Measurements from ENCODE around the gene DEDD. TPM values are rescaled to one million over a fixed set of nuclear protein-coding genes. Genes with fewer than 3 reads are reported as not detected.

DEDD gene
- total RNA-seq, 1 experiment from 2014 or later: 29.8 TPM

DNA sequence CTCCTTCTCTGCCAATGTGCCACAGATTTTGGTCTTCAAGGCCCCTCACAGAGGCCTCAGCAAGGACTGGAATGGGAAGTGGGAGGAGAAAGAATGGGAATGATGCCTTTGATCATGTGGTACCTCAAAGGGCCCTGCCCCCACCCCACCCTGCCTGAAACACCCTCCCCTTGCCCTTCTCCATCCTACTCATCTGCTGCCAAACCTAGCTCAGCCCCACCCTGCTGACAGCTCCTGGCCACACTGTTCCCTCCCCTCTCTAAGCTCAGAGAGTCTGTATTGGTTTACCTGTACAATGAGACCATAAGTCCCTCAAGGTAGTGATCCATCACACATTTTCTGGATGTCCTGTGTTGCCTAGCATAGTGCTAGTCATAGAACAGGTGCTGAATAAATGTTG, 56.1 kb downstream of the DEDD start:
- Histone ChIP-seq H3K27ac (no peak overlapping the region), H3K36me3 (ENCODE audit: low read depth) (no peaks in the 10 kb centered on the region), H3K4me3 (no peak overlapping the region), H3K4me2 (no peak overlapping the region), H3K4me1 (replicated peaks; ENCODE audit: insufficient read depth) (peaks cover 10% of the 10 kb centered on the region), H3F3A (ENCODE audit: insufficient read depth, low read depth) (no peaks in the 10 kb centered on the region; the same call in 1 of the 2 replicates), H3K79me2 (ENCODE audit: low read depth) (peaks cover 19% of the 10 kb centered on the region), H4K20me1 (ENCODE audit: insufficient read depth) (no peaks in the 10 kb centered on the region), H3K27me3 (ENCODE audit: insufficient read depth, low read depth) (no peaks in the 10 kb centered on the region), H3K9me2 (ENCODE audit: insufficient read depth) (no peaks in the 10 kb centered on the region), H2AFZ (no peak overlapping the region), H3K9me3 (ENCODE audit: insufficient read depth, low read depth) (no peaks in the 10 kb centered on the region)
- intact Hi-C loops (cut with micrococcal nuclease; ENCODE audit: unreplicated experiment): no loop called here
- no TSS peak for BruUV-seq (replicated peaks)
- CTCF ChIA-PET: interaction anchor here (0.6 kb wide), 1 partner anchor 22 kb away, joined by 3 read pairs; the partner anchor contains the start of gene KLHDC9
- TF ChIP-seq EZH2 (IDR thresholded peaks at IDR 0.05; ENCODE audit: low read depth): no peak
- TF ChIP-seq, protein P1, sequence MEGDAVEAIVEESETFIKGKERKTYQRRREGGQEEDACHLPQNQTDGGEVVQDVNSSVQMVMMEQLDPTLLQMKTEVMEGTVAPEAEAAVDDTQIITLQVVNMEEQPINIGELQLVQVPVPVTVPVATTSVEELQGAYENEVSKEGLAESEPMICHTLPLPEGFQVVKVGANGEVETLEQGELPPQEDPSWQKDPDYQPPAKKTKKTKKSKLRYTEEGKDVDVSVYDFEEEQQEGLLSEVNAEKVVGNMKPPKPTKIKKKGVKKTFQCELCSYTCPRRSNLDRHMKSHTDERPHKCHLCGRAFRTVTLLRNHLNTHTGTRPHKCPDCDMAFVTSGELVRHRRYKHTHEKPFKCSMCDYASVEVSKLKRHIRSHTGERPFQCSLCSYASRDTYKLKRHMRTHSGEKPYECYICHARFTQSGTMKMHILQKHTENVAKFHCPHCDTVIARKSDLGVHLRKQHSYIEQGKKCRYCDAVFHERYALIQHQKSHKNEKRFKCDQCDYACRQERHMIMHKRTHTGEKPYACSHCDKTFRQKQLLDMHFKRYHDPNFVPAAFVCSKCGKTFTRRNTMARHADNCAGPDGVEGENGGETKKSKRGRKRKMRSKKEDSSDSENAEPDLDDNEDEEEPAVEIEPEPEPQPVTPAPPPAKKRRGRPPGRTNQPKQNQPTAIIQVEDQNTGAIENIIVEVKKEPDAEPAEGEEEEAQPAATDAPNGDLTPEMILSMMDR (conservative IDR thresholded peaks at IDR 0.05): no peak
- POLR2A ChIA-PET (ENCODE audit: unreplicated experiment): no interaction called here
- DNase-seq: no peak

DNA sequence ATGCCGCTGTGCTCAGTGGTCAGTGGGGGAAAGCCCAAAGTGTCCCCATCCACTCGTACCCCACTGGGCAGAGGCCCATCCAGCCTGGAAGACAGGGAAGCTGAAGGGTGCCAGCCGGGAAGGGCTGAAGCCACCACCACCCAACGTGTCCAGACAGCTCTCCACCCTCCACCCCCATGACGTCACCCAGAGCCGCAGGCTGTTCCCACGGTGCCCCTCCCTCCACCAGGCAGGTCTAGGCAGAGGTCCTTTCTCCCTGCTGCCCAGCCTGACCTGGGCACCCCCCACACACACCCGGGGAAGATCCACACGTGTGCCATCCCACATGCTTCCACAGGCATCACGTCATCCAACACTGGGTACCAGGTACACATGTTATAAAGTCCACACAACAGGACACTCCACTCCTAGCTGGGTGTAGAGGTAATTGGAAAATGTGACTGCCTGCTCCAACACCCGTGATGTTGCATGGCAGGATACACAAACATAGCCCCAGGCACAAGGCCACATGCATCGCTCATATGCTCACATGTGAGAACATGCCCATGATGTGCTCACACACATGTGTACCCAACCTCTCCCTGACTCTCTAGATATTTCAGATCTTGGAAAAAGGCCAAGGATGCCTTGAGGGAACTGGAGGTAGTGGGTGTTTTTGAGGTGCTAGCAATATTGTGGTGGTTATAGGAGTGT, 57.6 kb downstream of the DEDD start:
- Histone ChIP-seq H3K4me1 (replicated peaks; ENCODE audit: insufficient read depth) (no peaks in the 10 kb centered on the region), H3K9me2 (ENCODE audit: insufficient read depth) (no peaks in the 10 kb centered on the region), H3K4me2 (no peak overlapping the region), H3K9me3 (ENCODE audit: insufficient read depth, low read depth) (no peaks in the 10 kb centered on the region), H3K4me3 (no peak overlapping the region), H3K36me3 (ENCODE audit: low read depth) (no peaks in the 10 kb centered on the region), H3F3A (ENCODE audit: insufficient read depth, low read depth) (no peaks in the 10 kb centered on the region; the same call in none of the 2 replicates), H3K27ac (no peak overlapping the region), H2AFZ (no peak overlapping the region), H3K27me3 (ENCODE audit: insufficient read depth, low read depth) (no peaks in the 10 kb centered on the region), H4K20me1 (ENCODE audit: insufficient read depth) (no peaks in the 10 kb centered on the region), H3K79me2 (ENCODE audit: low read depth) (0 out of 2 replicates have a peak, but pooled peaks cover 3% of the 10 kb centered on the region)
- CTCF ChIA-PET: no interaction called here
- TF ChIP-seq, protein P1 (conservative IDR thresholded peaks at IDR 0.05): no peak
- TF ChIP-seq EZH2 (IDR thresholded peaks at IDR 0.05; ENCODE audit: low read depth): no peak
- BruUV-seq (replicated peaks): no TSS peak
- intact Hi-C loops (cut with micrococcal nuclease; ENCODE audit: unreplicated experiment): no loop called here
- peak in 1 of 2 experiments; percentile 75 for DNase-seq
- POLR2A ChIA-PET (ENCODE audit: unreplicated experiment): no interaction called here

DNA sequence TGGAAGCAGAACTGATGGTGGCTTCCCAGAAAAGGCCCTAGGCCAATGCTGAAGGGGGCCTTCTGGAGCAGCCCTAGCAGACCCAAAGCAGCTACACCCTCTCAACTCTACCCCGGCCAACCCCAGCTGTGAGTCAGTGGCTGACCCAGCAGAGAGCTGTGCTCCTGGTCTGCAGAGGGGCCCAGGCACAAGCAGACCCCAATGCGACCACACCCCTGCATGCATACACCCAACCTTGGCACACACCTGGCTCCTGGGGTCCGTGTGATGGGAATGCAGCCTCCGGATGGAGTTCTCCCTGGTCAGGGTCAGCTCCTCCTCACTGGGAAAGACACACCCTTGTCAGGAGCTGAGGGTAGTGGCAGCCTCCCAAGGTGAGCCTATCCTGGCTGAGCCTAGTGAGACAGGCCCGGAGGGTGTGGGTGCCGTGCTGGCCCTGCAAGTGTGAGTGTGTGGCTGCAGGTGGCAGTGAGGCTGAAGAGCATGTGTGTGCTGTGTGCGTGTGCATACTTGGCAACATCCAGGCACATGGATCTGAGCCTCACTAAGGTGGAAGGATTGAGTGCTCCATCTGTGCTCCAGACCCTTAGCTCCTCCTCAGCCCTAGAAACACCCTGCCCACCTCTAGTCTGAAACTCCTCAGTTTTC, 58.9 kb downstream of the DEDD start:
- Histone ChIP-seq H3K27ac (no peak overlapping the region), H3K4me1 (replicated peaks; ENCODE audit: insufficient read depth) (no peaks in the 10 kb centered on the region), H3K36me3 (ENCODE audit: low read depth) (no peaks in the 10 kb centered on the region), H3K9me3 (ENCODE audit: insufficient read depth, low read depth) (no peaks in the 10 kb centered on the region), H3F3A (ENCODE audit: insufficient read depth, low read depth) (no peaks in the 10 kb centered on the region; the same call in none of the 2 replicates), H3K4me3 (no peak overlapping the region), H2AFZ (no peak overlapping the region), H4K20me1 (ENCODE audit: insufficient read depth) (no peaks in the 10 kb centered on the region), H3K9me2 (ENCODE audit: insufficient read depth) (no peaks in the 10 kb centered on the region), H3K79me2 (ENCODE audit: low read depth) (no peaks in the 10 kb centered on the region), H3K27me3 (ENCODE audit: insufficient read depth, low read depth) (no peaks in the 10 kb centered on the region), H3K4me2 (no peak overlapping the region)
- DNase-seq: no peak
- BruUV-seq (replicated peaks): no TSS peak
- TF ChIP-seq, protein P1 (conservative IDR thresholded peaks at IDR 0.05): no peak
- no peak for TF ChIP-seq EZH2 (IDR thresholded peaks at IDR 0.05; ENCODE audit: low read depth)
- POLR2A ChIA-PET (ENCODE audit: unreplicated experiment): interaction anchor here (0.6 kb wide), 1 partner anchor 652 kb away, joined by 6 read pairs; no protein-coding TSS in a partner anchor
- CTCF ChIA-PET: no interaction called here
- intact Hi-C loops (cut with micrococcal nuclease; ENCODE audit: unreplicated experiment): no loop called here

Measured in PC-9 (cell line).